GM13977 (cell line): ENCODE results near the gene SCAF4.
"Not testable (repeated sequence)": the region's sequence is repeated elsewhere in the genome, so short reads cannot be mapped to it uniquely, and the experiment has no call there.

Experiments used
- DNase-seq: peaks from one replicate; pipeline ENCODE4 v3.0.0; 2012; ENCODE audit warnings: low spot score
- in situ Hi-C: fragments of 300-500 bp; cut with MboI; formaldehyde crosslinking; loops from one replicate; pipeline ENCODE4 v1.12.0; 2022; ENCODE audit warnings: low sequenced_read_pairs, low pct_unique_long_range_greater_than_20kb, mixed read lengths, inconsistent platforms; ENCODE audit not compliant: unreplicated experiment
- TF ChIP-seq, protein P1 (sequence below): IDR thresholded peaks from 2 replicates; pipeline ENCODE4 v1.5.1; 2012; ENCODE audit warnings: mild to moderate bottlenecking, control low read depth; ENCODE audit not compliant: insufficient read depth; ENCODE audit errors: extremely low read depth, missing control alignments

SCAF4 gene

DNA sequence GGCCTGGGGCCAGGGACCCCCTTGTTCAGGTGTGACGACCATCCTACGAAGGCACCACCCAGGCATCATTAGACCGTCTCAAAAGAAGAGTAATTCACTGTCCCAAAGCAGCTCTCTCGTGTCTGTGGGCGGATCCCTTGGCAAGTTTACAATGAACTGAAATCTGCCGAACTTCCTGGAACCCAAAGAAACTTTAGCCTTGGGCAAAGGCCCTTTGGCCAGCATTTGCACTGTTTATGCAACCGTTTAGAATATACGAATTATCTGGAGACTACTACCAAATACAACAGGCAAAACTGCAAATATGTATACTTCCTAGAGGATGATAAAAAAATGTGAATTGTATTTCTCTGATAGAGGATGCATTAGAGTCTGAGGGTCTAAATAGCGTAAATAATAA lies 73.9 kb downstream of the SCAF4 start:
- DNase-seq: no peak
- TF ChIP-seq, protein P1, sequence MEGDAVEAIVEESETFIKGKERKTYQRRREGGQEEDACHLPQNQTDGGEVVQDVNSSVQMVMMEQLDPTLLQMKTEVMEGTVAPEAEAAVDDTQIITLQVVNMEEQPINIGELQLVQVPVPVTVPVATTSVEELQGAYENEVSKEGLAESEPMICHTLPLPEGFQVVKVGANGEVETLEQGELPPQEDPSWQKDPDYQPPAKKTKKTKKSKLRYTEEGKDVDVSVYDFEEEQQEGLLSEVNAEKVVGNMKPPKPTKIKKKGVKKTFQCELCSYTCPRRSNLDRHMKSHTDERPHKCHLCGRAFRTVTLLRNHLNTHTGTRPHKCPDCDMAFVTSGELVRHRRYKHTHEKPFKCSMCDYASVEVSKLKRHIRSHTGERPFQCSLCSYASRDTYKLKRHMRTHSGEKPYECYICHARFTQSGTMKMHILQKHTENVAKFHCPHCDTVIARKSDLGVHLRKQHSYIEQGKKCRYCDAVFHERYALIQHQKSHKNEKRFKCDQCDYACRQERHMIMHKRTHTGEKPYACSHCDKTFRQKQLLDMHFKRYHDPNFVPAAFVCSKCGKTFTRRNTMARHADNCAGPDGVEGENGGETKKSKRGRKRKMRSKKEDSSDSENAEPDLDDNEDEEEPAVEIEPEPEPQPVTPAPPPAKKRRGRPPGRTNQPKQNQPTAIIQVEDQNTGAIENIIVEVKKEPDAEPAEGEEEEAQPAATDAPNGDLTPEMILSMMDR: no peak
- in situ Hi-C loops: no loop called here

DNA sequence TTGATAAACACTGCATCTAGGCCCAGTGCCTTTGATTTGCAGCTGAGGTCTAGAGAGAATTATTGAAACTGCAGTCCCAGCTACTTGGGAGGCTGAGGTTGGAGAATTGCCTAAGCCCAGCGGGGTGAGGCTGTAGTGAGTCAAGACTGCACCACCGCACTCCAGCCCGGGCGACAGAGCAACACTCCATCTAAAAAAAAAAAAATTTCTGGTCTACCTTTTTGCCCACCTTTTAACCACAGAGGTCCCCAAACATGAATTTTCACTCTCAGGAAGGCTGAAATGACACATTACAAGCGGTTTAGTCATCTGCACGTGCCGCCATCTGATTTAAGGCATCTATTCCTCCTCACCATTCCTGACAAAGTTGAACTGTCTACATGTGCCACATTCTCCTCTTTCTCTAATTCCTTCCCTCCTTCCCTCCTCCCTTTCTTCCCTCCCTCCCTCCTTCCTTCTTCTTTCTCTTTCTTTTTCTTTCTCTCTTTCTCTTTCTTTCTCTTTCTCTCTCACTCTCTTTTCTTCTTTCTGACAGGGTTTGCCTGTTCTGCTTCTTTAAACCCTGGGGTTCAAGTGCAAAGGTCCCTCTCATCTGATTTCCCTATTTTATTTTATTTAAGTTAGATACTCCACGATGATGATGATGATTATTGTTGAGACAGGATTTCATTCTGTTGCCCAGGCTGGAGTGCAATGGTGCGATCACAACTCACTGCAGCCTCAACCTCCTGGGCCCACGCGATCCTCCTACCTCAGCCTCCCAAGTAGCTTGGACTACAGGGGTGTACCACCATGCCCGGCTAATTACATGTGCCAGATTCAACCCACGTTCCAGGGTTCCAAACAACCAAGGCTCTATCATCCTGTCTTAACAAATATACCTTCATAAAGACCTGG lies 75.5 kb downstream of the SCAF4 start:
- DNase-seq: no peak
- in situ Hi-C loops: no loop called here

DNA sequence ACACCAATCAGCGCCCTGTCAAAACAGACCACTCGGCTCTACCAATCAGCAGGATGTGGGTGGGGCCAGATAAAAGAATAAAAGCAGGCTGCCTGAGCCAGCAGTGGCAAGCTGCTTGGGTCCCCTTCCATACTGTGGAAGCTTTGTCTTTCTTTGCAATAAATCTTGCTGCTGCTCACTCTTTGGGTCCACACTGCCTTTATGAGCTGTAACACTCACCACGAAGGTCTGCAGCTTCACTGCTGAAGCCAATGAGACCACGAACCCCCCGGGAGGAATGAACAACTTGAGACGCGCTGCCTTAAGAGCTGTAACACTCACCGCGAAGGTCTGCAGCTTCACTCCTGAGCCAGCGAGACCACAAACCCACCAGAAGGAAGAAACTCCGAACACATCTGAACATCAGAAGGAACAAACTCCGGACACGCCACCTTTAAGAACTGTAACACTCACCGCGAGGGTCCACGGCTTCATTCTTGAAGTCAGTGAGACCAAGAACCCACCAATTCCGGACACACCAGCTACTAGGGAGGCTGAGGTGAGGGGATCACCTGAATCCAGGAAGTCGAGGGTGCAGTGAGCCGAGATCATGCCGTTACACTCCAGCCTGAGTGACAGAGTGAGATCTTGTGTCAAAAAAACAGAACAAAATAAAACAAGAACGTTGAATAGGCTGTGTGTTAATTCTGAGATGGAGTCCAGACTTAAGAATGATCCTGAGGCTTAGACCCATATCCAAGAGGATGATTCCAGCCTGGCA lies 76.9 kb downstream of the SCAF4 start:
- in situ Hi-C loops, DNase-seq: not testable (repeated sequence)

More for the DNA sequence above, 75.5 kb downstream of the SCAF4 start:
- TF ChIP-seq, protein P1: no peak

DNA sequence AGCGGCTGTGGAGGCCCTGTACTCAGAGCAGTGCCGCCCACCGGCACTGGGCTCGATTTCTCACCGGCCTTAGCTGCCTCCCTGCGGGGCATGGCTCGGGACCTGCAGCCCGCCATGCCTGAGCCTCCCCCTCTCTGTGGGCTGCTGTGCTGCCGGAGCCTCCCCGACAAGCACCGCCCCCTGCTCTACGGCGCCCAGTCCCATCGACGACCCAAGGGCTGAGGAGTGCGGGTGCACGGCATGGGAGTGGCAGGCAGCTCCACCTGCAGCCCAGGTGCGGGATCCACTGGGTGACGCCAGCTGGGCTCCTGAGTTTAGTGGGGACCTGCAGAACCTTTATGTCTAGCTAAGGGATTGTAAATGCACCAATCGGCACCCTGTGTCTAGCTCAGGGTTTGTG lies 77.6 kb downstream of the SCAF4 start:
- TF ChIP-seq, protein P1: no peak
- in situ Hi-C loops: no loop called here
- DNase-seq: no peak

DNA sequence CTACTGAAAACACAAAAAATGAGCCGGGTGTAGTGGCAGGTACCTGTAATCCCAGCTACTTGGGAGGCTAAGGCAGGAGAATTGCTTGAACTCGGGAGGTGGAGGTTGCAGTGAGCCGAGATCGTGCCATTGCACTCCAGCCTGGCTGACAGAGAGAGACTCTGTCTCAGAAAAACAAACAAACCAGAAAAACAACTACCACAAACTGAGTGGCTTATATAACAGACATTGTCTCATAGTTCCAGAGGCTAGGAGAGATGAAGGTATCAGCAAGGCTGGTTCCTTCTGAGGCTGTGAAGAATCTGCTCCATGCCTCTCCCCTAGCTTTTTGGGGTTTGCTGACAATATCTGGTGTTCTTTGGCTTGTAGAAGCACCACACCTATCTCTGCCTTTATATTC lies 80.4 kb downstream of the SCAF4 start:
- DNase-seq, in situ Hi-C loops: not testable (repeated sequence)

DNA sequence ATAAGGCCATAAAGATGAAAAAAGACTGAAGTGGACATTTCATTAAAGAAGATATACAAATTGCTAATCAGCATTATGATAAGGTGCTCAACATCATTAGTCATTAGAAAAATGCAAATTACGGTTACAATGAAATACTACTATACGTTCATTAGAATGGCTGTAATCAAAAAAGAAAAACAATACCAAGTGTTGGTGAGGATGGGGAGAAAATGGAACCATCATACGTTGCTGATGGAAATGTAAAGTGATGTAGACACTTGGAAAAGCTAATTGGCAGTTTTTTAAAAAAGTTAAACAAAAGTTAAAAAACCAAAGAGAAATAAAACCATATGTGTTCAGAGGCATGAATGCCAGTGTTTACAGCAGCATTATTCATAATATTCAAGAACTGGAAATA lies 81.0 kb downstream of the SCAF4 start:
- DNase-seq: no peak
- in situ Hi-C loops: no loop called here
- TF ChIP-seq, protein P1: no peak

DNA sequence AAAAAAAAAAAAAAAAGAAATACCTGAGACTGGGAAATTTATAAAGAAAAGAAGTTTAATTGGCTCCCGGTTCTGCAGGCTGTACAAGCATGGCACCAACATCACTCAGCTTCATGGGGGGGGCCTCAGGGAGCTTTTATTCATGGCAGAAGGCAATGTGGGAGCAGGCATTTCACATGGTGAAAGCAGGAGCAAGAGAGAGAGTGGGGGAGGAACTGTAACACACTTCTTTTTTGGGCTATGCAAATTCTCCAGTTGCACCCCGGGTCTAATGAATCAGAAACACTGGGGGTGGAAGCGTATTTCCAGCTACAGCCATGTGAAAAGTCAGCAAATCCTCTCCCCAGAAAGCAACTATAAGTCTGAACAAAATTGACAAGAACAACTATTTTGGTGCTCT lies 84.3 kb downstream of the SCAF4 start:
- in situ Hi-C loops: no loop called here
- TF ChIP-seq, protein P1: no peak
- DNase-seq: no peak
